ENCODE data around the gene NUTF2.

Gene NUTF2

DNA sequence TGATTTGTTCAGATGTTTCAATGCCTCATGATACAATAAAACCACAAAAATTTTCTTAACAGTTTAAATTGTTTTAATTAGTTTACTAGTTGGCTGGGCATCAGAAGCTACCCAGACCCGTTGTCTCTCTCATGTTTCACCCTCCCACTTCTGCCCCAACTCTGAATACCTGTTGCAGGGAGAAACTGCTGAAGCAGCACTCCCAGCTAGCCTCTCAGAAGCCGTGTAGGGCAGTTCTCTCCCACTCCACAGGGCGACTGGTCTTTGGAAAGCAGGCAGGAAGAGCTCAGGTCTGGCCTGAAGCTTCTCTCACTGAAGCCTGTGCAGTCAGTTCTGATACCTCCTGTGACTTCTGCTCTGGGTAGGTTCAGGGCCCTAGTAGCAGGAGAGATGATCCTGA is 24.5 kb downstream of the NUTF2 start:
- no peak overlapping the region for H3K4me2 ChIP-seq (ENCODE audit: low read length)
- H3K27ac ChIP-seq (ENCODE audit: low read depth, low read length, poor library complexity, severe bottlenecking) = no peak overlapping the region
- no peaks in the 10 kb centered on the region for H3K9me2 ChIP-seq (ENCODE audit: low read depth, low read length)
- no peaks in the 10 kb centered on the region for H3F3A ChIP-seq (ENCODE audit: insufficient read depth, low read length)
- no peak overlapping the region for H3K4me3 ChIP-seq (ENCODE audit: low read depth, low read length, poor library complexity, severe bottlenecking)
- no peaks in the 10 kb centered on the region for H4K20me1 ChIP-seq (ENCODE audit: insufficient read depth, low read length)
- peaks cover 27% of the 10 kb centered on the region for H3K79me2 ChIP-seq (ENCODE audit: insufficient read depth, low read length)
- TF ChIP-seq, protein P1, sequence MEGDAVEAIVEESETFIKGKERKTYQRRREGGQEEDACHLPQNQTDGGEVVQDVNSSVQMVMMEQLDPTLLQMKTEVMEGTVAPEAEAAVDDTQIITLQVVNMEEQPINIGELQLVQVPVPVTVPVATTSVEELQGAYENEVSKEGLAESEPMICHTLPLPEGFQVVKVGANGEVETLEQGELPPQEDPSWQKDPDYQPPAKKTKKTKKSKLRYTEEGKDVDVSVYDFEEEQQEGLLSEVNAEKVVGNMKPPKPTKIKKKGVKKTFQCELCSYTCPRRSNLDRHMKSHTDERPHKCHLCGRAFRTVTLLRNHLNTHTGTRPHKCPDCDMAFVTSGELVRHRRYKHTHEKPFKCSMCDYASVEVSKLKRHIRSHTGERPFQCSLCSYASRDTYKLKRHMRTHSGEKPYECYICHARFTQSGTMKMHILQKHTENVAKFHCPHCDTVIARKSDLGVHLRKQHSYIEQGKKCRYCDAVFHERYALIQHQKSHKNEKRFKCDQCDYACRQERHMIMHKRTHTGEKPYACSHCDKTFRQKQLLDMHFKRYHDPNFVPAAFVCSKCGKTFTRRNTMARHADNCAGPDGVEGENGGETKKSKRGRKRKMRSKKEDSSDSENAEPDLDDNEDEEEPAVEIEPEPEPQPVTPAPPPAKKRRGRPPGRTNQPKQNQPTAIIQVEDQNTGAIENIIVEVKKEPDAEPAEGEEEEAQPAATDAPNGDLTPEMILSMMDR (IDR thresholded peaks at IDR 0.05; ENCODE audit: low read length) = no peak
- no peak for TF ChIP-seq EZH2 (IDR thresholded peaks at IDR 0.05; ENCODE audit: borderline replicate concordance, low read length)
- H3K27me3 ChIP-seq (ENCODE audit: insufficient read depth, low read length) = no peaks in the 10 kb centered on the region
- no peaks in the 10 kb centered on the region for H3K9me3 ChIP-seq (ENCODE audit: low read length)
- H3K9ac ChIP-seq (ENCODE audit: low read length) = no peak overlapping the region
- H3K36me3 ChIP-seq (ENCODE audit: insufficient read depth, low read length) = peaks cover 55% of the 10 kb centered on the region
- H2AFZ ChIP-seq (ENCODE audit: low read length) = no peak overlapping the region
- peaks cover 23% of the 10 kb centered on the region for H3K4me1 ChIP-seq (ENCODE audit: insufficient read depth, low read length, severe bottlenecking)

DNA sequence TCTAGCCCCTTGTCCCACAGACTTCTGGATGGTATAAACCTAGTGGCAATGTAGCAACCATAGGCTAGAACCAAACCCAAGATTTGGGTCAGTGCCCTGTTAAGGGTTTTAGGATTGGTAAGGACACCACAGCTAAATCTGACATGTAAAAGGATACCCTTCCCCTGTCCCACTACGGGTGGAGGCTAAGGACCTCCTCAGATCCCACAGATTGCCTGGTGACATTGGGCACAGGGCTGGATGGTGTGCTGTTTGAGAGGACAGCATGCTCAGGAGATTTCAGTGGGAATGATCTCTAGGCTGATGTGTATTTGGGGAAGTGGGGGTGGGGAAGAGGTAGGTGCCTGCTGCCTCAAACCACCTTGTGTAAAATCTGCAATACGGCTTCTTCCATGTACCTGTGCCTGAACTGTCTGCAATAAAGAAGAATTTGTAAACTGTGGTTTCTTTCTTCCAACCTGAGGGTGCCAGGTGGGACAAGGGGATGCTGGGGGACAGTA is 25.4 kb downstream of the NUTF2 start:
- Histone ChIP-seq H3K9ac (ENCODE audit: low read length) (peak overlapping the region; percentile 93; the same call in 1 of the 2 replicates), H3K9me3 (ENCODE audit: low read length) (no peaks in the 10 kb centered on the region), H3K27ac (ENCODE audit: low read depth, low read length, poor library complexity, severe bottlenecking) (peak overlapping the region; percentile 65), H2AFZ (ENCODE audit: low read length) (no peak overlapping the region), H3K4me3 (ENCODE audit: low read depth, low read length, poor library complexity, severe bottlenecking) (peak overlapping the region; percentile 99), H3F3A (ENCODE audit: insufficient read depth, low read length) (no peaks in the 10 kb centered on the region), H4K20me1 (ENCODE audit: insufficient read depth, low read length) (no peaks in the 10 kb centered on the region), H3K27me3 (ENCODE audit: insufficient read depth, low read length) (no peaks in the 10 kb centered on the region), H3K79me2 (ENCODE audit: insufficient read depth, low read length) (peaks cover 27% of the 10 kb centered on the region), H3K4me1 (ENCODE audit: insufficient read depth, low read length, severe bottlenecking) (peaks cover 23% of the 10 kb centered on the region), H3K9me2 (ENCODE audit: low read depth, low read length) (no peaks in the 10 kb centered on the region), H3K4me2 (ENCODE audit: low read length) (peak overlapping the region; percentile 91), H3K36me3 (ENCODE audit: insufficient read depth, low read length) (peaks cover 55% of the 10 kb centered on the region)
- TF ChIP-seq, protein P1 (IDR thresholded peaks at IDR 0.05; ENCODE audit: low read length) = no peak
- TF ChIP-seq EZH2 (IDR thresholded peaks at IDR 0.05; ENCODE audit: borderline replicate concordance, low read length) = no peak

DNA sequence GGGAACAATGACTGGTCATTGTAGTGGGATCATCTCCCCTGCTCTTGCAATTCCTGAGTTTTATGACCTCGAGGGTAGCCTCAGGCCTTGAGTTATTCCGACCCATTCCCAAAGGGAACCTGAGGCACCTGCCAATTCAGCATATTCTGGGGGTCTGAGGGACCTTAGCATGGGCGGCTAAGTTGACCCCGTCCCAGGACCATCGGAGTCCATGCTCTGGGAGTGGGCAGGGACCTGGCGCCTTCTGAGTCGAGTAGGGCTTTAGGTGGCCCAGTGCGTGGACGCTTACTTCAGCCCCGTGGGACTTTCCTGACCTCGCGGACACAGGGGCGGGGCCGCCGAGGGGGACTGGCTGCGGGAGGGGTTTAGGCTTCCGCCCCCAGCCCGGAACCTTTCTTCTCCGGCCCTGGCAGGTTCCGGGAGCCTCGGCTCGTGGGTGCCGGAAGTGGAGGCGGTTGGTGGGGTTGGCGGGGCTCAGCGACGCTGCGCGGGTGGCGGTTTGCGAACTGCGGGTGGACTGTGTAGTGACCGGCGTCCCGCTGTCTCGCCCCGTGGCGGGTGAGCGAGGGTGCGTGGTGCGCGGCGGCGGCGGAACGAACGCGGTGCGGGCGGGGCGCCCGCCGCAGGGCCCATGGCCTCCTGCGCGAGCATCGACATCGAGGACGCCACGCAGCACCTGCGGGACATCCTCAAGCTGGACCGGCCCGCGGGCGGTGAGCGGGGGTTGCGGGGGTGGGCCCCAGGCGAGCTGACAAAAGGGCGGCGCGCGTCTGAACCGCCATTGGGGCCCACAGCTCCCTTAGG is 26.1 kb downstream of the NUTF2 start, which contains the start of gene EDC4:
Gene EDC4, plus strand, starts transcription at position 422 of the 804 bp plus-strand sequence. Its CDS starts 210 bp downstream, at position 632.
- Histone ChIP-seq H3K36me3 (ENCODE audit: insufficient read depth, low read length) (peaks cover 55% of the 10 kb centered on the region), H3K27ac (ENCODE audit: low read depth, low read length, poor library complexity, severe bottlenecking) (peak within 1 kb of the TSS; percentile 65), H2AFZ (ENCODE audit: low read length) (no peak within 1 kb of the TSS), H3K79me2 (ENCODE audit: insufficient read depth, low read length) (peaks cover 27% of the 10 kb centered on the region), H4K20me1 (ENCODE audit: insufficient read depth, low read length) (no peaks in the 10 kb centered on the region), H3K9me3 (ENCODE audit: low read length) (no peaks in the 10 kb centered on the region), H3F3A (ENCODE audit: insufficient read depth, low read length) (no peaks in the 10 kb centered on the region), H3K4me2 (ENCODE audit: low read length) (peak within 1 kb of the TSS; percentile 91), H3K9ac (ENCODE audit: low read length) (peak within 1 kb of the TSS; percentile 93), H3K4me3 (ENCODE audit: low read depth, low read length, poor library complexity, severe bottlenecking) (peak within 1 kb of the TSS; percentile 99), H3K9me2 (ENCODE audit: low read depth, low read length) (no peaks in the 10 kb centered on the region), H3K4me1 (ENCODE audit: insufficient read depth, low read length, severe bottlenecking) (peaks cover 23% of the 10 kb centered on the region), H3K27me3 (ENCODE audit: insufficient read depth, low read length) (no peaks in the 10 kb centered on the region)
- no peak for TF ChIP-seq EZH2 (IDR thresholded peaks at IDR 0.05; ENCODE audit: borderline replicate concordance, low read length)
- TF ChIP-seq, protein P1 (IDR thresholded peaks at IDR 0.05; ENCODE audit: low read length) = no peak

Data from OCI-LY1 (cell line).